NB4 (cell line): ENCODE results near the gene RNF130.

Source experiments
- MYC ChIP-seq: IDR thresholded peaks from 2 replicates; pipeline ENCODE4 v1.6.1; 2011; ENCODE audit warnings: low read depth, low read length
- POLR2A ChIP-seq: IDR thresholded peaks from 2 replicates; pipeline ENCODE4 v1.6.1; 2011; ENCODE audit warnings: mild to moderate bottlenecking; ENCODE audit not compliant: insufficient read length; ENCODE audit errors: extremely low read depth
- TF ChIP-seq, protein P1 (sequence below): IDR thresholded peaks from one replicate; pipeline ENCODE4 v1.5.1; 2012; ENCODE audit warnings: low read depth, low read length
- TF ChIP-seq, protein P2 (sequence below): IDR thresholded peaks from 2 replicates; pipeline ENCODE4 v1.6.1; 2011; ENCODE audit warnings: low read depth, low read length

DNA sequence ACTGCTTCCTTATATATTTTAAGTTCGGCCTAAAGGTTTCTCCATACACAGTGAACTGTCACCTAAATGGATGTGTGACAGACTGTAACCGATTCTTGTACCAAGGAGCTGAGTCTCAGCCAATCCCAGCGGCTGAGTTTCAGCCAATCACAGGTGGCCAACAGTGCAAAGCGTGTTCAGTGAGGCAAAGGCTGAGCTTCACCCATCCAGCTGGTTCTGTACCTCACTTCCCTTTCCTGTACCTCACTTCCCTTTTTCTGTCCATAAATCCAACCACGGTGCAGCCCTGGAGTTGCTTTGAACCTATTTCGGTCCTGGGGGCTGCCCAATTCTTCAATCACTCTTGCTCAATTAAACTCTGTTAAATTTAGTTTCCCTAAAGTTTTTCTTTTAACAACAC is 148.1 kb downstream of the RNF130 start:
- TF ChIP-seq, protein P1, sequence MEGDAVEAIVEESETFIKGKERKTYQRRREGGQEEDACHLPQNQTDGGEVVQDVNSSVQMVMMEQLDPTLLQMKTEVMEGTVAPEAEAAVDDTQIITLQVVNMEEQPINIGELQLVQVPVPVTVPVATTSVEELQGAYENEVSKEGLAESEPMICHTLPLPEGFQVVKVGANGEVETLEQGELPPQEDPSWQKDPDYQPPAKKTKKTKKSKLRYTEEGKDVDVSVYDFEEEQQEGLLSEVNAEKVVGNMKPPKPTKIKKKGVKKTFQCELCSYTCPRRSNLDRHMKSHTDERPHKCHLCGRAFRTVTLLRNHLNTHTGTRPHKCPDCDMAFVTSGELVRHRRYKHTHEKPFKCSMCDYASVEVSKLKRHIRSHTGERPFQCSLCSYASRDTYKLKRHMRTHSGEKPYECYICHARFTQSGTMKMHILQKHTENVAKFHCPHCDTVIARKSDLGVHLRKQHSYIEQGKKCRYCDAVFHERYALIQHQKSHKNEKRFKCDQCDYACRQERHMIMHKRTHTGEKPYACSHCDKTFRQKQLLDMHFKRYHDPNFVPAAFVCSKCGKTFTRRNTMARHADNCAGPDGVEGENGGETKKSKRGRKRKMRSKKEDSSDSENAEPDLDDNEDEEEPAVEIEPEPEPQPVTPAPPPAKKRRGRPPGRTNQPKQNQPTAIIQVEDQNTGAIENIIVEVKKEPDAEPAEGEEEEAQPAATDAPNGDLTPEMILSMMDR: no peak
- TF ChIP-seq POLR2A (no peak), MYC (peak; percentile 73)
- TF ChIP-seq, protein P2, sequence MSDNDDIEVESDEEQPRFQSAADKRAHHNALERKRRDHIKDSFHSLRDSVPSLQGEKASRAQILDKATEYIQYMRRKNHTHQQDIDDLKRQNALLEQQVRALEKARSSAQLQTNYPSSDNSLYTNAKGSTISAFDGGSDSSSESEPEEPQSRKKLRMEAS: peak; percentile 84
